ENCODE data around the gene MAPKAPK5. TPM values are rescaled to one million over a fixed set of nuclear protein-coding genes. Genes with fewer than 3 reads are reported as not detected.

The MAPKAPK5 gene
- total RNA-seq, 1 experiment from 2014 or later, result 89.5 TPM

DNA sequence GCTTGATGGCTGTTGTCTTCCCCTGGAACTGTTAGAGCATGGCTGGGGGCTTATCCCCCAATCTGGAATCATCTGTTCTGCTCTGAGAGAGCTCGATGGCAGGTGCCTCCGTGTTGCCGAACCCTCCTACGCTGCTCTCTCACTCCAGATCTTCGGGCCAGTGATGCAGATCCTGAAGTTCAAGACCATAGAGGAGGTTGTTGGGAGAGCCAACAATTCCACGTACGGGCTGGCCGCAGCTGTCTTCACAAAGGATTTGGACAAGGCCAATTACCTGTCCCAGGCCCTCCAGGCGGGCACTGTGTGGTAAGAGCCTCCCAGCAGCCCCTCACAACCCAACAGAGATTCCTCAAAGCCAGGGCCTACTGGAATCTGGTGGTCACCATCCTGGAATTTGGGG is 42.3 kb upstream of the MAPKAPK5 start:
- peaks cover 79% of the 10 kb centered on the region for H3K36me3 Mint-ChIP-seq (ENCODE audit: insufficient read depth, unreplicated experiment)

DNA sequence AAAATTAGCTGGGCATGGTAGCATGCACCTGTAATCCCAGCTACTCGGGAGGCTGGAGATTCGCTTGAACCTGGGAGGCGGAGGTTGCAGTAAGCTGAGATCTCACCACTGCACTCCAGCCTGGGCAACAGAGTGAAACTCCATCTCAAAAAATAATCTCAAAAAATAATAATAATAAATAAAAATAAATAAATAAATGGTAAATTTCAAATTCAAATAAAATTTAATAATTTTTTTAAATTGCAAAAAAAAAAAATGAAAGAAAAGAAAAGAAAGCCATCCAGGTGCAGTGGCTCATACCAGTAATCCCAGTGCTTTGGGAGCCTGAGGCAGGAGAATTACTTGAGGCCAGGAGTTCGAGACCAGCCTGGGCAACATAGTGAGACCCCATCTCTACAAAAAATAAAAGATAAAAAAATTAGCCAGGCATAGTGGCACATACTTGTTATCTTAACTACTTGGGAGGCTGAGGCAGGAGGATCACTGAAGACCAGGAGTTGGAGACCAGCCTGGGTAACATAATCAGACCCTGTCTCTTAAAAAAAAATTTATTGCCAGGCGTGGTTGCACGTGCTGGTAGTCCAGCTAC is 38.9 kb upstream of the MAPKAPK5 start:
- Mint-ChIP-seq H3K36me3 (ENCODE audit: insufficient read depth, unreplicated experiment) (peaks cover 72% of the 10 kb centered on the region), H3K4me3 (ENCODE audit: unreplicated experiment) (no peak overlapping the region), H3K27ac (ENCODE audit: unreplicated experiment) (no peak overlapping the region), H3K4me1 (ENCODE audit: low read depth, unreplicated experiment) (no peaks in the 10 kb centered on the region), H3K27me3 (ENCODE audit: insufficient read depth, unreplicated experiment) (no peaks in the 10 kb centered on the region), H3K9me3 (ENCODE audit: unreplicated experiment) (no peaks in the 10 kb centered on the region)
- Histone ChIP-seq H3K36me3 (ENCODE audit: control insufficient read depth, insufficient read depth, low read length) (peaks cover 3% of the 10 kb centered on the region), H3K4me1 (no peaks in the 10 kb centered on the region), H3K27me3 (replicated peaks; ENCODE audit: control insufficient read depth, insufficient read depth, low read length) (no peaks in the 10 kb centered on the region), H3K9me3 (no peaks in the 10 kb centered on the region), H3K4me3 (ENCODE audit: low read depth, low read length) (no peak overlapping the region)
- intact Hi-C loops (cut with micrococcal nuclease; ENCODE audit: unreplicated experiment), result no loop called here
- CTCF ChIA-PET, result no interaction called here
- TF ChIP-seq, protein P1, sequence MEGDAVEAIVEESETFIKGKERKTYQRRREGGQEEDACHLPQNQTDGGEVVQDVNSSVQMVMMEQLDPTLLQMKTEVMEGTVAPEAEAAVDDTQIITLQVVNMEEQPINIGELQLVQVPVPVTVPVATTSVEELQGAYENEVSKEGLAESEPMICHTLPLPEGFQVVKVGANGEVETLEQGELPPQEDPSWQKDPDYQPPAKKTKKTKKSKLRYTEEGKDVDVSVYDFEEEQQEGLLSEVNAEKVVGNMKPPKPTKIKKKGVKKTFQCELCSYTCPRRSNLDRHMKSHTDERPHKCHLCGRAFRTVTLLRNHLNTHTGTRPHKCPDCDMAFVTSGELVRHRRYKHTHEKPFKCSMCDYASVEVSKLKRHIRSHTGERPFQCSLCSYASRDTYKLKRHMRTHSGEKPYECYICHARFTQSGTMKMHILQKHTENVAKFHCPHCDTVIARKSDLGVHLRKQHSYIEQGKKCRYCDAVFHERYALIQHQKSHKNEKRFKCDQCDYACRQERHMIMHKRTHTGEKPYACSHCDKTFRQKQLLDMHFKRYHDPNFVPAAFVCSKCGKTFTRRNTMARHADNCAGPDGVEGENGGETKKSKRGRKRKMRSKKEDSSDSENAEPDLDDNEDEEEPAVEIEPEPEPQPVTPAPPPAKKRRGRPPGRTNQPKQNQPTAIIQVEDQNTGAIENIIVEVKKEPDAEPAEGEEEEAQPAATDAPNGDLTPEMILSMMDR (IDR thresholded peaks at IDR 0.05; ENCODE audit: insufficient read depth in 1 of 2, low read depth in 1 of 2, low read length in 1 of 2, severe bottlenecking in 1 of 2, unreplicated experiment in 1 of 2), result no peak
- no TSS peak for BruUV-seq (replicated peaks)
- DNase-seq, result no peak
- POLR2A ChIA-PET, result no interaction called here

More for the DNA sequence above, 42.3 kb upstream of the MAPKAPK5 start:
- no peak for DNase-seq
- H3K27ac Mint-ChIP-seq (ENCODE audit: unreplicated experiment), result no peak overlapping the region
- H3K9me3 Mint-ChIP-seq (ENCODE audit: unreplicated experiment), result no peaks in the 10 kb centered on the region
- Histone ChIP-seq H3K4me3 (ENCODE audit: low read depth, low read length) (no peak overlapping the region), H3K36me3 (ENCODE audit: control insufficient read depth, insufficient read depth, low read length) (peaks cover 2% of the 10 kb centered on the region; the same call in 1 of the 2 replicates), H3K27me3 (replicated peaks; ENCODE audit: control insufficient read depth, insufficient read depth, low read length) (no peaks in the 10 kb centered on the region), H3K9me3 (no peaks in the 10 kb centered on the region), H3K4me1 (no peaks in the 10 kb centered on the region)
- ChIA-PET CTCF (no interaction called here), POLR2A (no interaction called here)
- no TSS peak for BruUV-seq (replicated peaks)
- intact Hi-C loops (cut with micrococcal nuclease; ENCODE audit: unreplicated experiment), result no loop called here
- TF ChIP-seq, protein P1 (IDR thresholded peaks at IDR 0.05; ENCODE audit: insufficient read depth in 1 of 2, low read depth in 1 of 2, low read length in 1 of 2, severe bottlenecking in 1 of 2, unreplicated experiment in 1 of 2), result no peak
- H3K4me3 Mint-ChIP-seq (ENCODE audit: unreplicated experiment), result no peak overlapping the region
- no peaks in the 10 kb centered on the region for H3K4me1 Mint-ChIP-seq (ENCODE audit: low read depth, unreplicated experiment)
- no peaks in the 10 kb centered on the region for H3K27me3 Mint-ChIP-seq (ENCODE audit: insufficient read depth, unreplicated experiment)

DNA sequence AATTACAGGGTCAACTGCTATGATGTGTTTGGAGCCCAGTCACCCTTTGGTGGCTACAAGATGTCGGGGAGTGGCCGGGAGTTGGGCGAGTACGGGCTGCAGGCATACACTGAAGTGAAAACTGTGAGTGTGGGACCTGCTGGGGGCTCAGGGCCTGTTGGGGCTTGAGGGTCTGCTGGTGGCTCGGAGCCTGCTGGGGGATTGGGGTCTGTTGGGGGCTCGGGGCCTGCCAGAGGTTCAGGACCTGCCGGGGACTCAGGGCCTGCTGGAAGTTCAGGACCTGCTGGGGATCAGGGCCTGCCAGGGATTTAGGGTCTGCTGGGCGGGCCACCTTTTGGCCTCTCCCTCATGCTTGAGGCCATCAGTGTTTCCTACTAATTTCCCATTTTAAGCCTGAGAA is 38.2 kb upstream of the MAPKAPK5 start:
- no peak for DNase-seq
- H3K36me3 ChIP-seq (ENCODE audit: control insufficient read depth, insufficient read depth, low read length), result peaks cover 3% of the 10 kb centered on the region; the same call in 1 of the 2 replicates
- POLR2A ChIA-PET, result no interaction called here
- no TSS peak for BruUV-seq (replicated peaks)
- Mint-ChIP-seq H3K27me3 (ENCODE audit: insufficient read depth, unreplicated experiment) (no peaks in the 10 kb centered on the region), H3K27ac (ENCODE audit: unreplicated experiment) (no peak overlapping the region), H3K4me1 (ENCODE audit: low read depth, unreplicated experiment) (no peaks in the 10 kb centered on the region), H3K4me3 (ENCODE audit: unreplicated experiment) (no peak overlapping the region), H3K9me3 (ENCODE audit: unreplicated experiment) (no peaks in the 10 kb centered on the region), H3K36me3 (ENCODE audit: insufficient read depth, unreplicated experiment) (peaks cover 74% of the 10 kb centered on the region)
- intact Hi-C loops (cut with micrococcal nuclease; ENCODE audit: unreplicated experiment), result no loop called here
- CTCF ChIA-PET, result no interaction called here
- TF ChIP-seq, protein P1 (IDR thresholded peaks at IDR 0.05; ENCODE audit: insufficient read depth in 1 of 2, low read depth in 1 of 2, low read length in 1 of 2, severe bottlenecking in 1 of 2, unreplicated experiment in 1 of 2), result no peak
- H3K27me3 ChIP-seq (replicated peaks; ENCODE audit: control insufficient read depth, insufficient read depth, low read length), result no peaks in the 10 kb centered on the region
- H3K4me3 ChIP-seq (ENCODE audit: low read depth, low read length), result no peak overlapping the region
- H3K9me3 ChIP-seq, result no peaks in the 10 kb centered on the region
- no peaks in the 10 kb centered on the region for H3K4me1 ChIP-seq

Data from Caco-2 (cell line).